H9 (cell line): ENCODE results near the gene CPNE2. TPM values are rescaled to one million over a fixed set of nuclear protein-coding genes. Genes with fewer than 3 reads are reported as not detected.

Experiments used
- DNase-seq: peaks from one replicate; pipeline ENCODE4 v3.0.0-alpha.2; 2017
- H2AFZ ChIP-seq: one replicate; pipeline ENCODE4 v1.6.1; 2013; ENCODE audit warnings: mild to moderate bottlenecking, low read length, control low read depth, moderate library complexity
- H2AK5ac ChIP-seq: 2 replicates; pipeline ENCODE4 v1.6.1; 2013; ENCODE audit warnings: low read length, control low read depth, mixed read lengths; ENCODE audit not compliant: insufficient read length
- H2BK120ac ChIP-seq: one replicate; pipeline ENCODE4 v1.6.1; 2013; ENCODE audit warnings: low read depth, mild to moderate bottlenecking, low read length, control low read depth, inconsistent platforms; ENCODE audit not compliant: poor library complexity, severe bottlenecking
- H2BK12ac ChIP-seq: 2 replicates; pipeline ENCODE4 v1.6.1; 2013; ENCODE audit warnings: low read length, control low read depth, mixed read lengths, low read depth; ENCODE audit not compliant: insufficient read length
- H2BK15ac ChIP-seq: 2 replicates; pipeline ENCODE4 v1.6.1; 2013; ENCODE audit warnings: low read depth, low read length, control low read depth
- H2BK20ac ChIP-seq: one replicate; pipeline ENCODE4 v1.6.1; 2013; ENCODE audit warnings: low read depth, mild to moderate bottlenecking, low read length, control low read depth, inconsistent platforms; ENCODE audit not compliant: poor library complexity, severe bottlenecking
- H2BK5ac ChIP-seq: 2 replicates; pipeline ENCODE4 v1.6.1; 2013; ENCODE audit warnings: low read length, control low read depth, mixed read lengths; ENCODE audit not compliant: insufficient read length
- H3K14ac ChIP-seq: 2 replicates; pipeline ENCODE4 v1.6.1; 2013; ENCODE audit warnings: low read length, control low read depth; ENCODE audit not compliant: insufficient read depth
- H3K18ac ChIP-seq: 2 replicates; pipeline ENCODE4 v1.6.1; 2013; ENCODE audit warnings: low read depth, mild to moderate bottlenecking, mixed read lengths, low read length, control low read depth; ENCODE audit not compliant: insufficient read length
- H3K23ac ChIP-seq: 2 replicates; pipeline ENCODE4 v1.6.1; 2013; ENCODE audit warnings: low read length, control low read depth, mixed read lengths, low read depth; ENCODE audit not compliant: insufficient read length
- H3K23me2 ChIP-seq: 2 replicates; pipeline ENCODE4 v1.6.1; 2013; ENCODE audit warnings: low read depth, mild to moderate bottlenecking, mixed read lengths, low read length, control low read depth; ENCODE audit not compliant: insufficient read length, poor library complexity, severe bottlenecking
- H3K27ac ChIP-seq: 2 replicates; pipeline ENCODE4 v1.5.1; 2013; ENCODE audit warnings: low read length, control low read depth, mixed read lengths, low read depth; ENCODE audit not compliant: insufficient read length
- H3K27me3 ChIP-seq: 2 replicates; pipeline ENCODE4 v1.6.1; 2013; ENCODE audit warnings: low read length, control low read depth, inconsistent platforms; ENCODE audit not compliant: insufficient read depth
- H3K4ac ChIP-seq: 2 replicates; pipeline ENCODE4 v1.6.1; 2013; ENCODE audit warnings: low read depth, mild to moderate bottlenecking, control low read depth, inconsistent platforms, low read length, moderate library complexity
- H3K4me1 ChIP-seq: 2 replicates; pipeline ENCODE4 v1.6.1; 2013; ENCODE audit warnings: low read length, control low read depth, inconsistent platforms; ENCODE audit not compliant: insufficient read depth
- H3K4me2 ChIP-seq: 2 replicates; pipeline ENCODE4 v1.6.1; 2013; ENCODE audit warnings: low read length, control low read depth, mixed read lengths; ENCODE audit not compliant: insufficient read length, insufficient read depth
- H3K56ac ChIP-seq: 2 replicates; pipeline ENCODE4 v1.6.1; 2013; ENCODE audit warnings: low read depth, mild to moderate bottlenecking, mixed read lengths, low read length, control low read depth; ENCODE audit not compliant: insufficient read length
- H3K79me1 ChIP-seq: 2 replicates; pipeline ENCODE4 v1.6.1; 2013; ENCODE audit warnings: low read depth, mild to moderate bottlenecking, moderate library complexity, low read length, control low read depth, inconsistent platforms; ENCODE audit not compliant: insufficient read depth, poor library complexity, severe bottlenecking
- H3K79me2 ChIP-seq: 2 replicates; pipeline ENCODE4 v1.6.1; 2013; ENCODE audit warnings: low read length, control low read depth, inconsistent platforms; ENCODE audit not compliant: insufficient read depth
- H3K9ac ChIP-seq: 2 replicates; pipeline ENCODE4 v1.6.1; 2013; ENCODE audit warnings: low read length, control low read depth, mixed read lengths; ENCODE audit not compliant: insufficient read length; ENCODE audit errors: extremely low read depth
- H3K9me3 ChIP-seq: one replicate; pipeline ENCODE4 v1.6.1; 2013; ENCODE audit warnings: low read depth, low read length, inconsistent platforms; ENCODE audit not compliant: control insufficient read depth
- H3T11ph ChIP-seq: one replicate; pipeline ENCODE4 v1.6.1; 2013; ENCODE audit warnings: mild to moderate bottlenecking, low read length, control low read depth, inconsistent platforms
- H4K20me1 ChIP-seq: one replicate; pipeline ENCODE4 v1.6.1; 2013; ENCODE audit not compliant: control insufficient read depth, insufficient read length, insufficient read depth
- H4K5ac ChIP-seq: 2 replicates; pipeline ENCODE4 v1.6.1; 2013; ENCODE audit warnings: low read depth, mild to moderate bottlenecking, mixed read lengths, low read length, control low read depth; ENCODE audit not compliant: insufficient read length
- H4K8ac ChIP-seq: replicated peaks from 2 replicates; pipeline ENCODE4 v1.6.1; 2013; ENCODE audit warnings: low read length, control low read depth, mixed read lengths, low read depth; ENCODE audit not compliant: insufficient read length
- H4K91ac ChIP-seq: 2 replicates; pipeline ENCODE4 v1.6.1; 2013; ENCODE audit warnings: low read depth, mild to moderate bottlenecking, moderate library complexity, mixed read lengths, low read length, control low read depth; ENCODE audit not compliant: insufficient read length
- H3K27ac Mint-ChIP-seq, 3 experiments: 2 replicates in 2 of 3; 3 replicates in 1 of 3; pipeline ENCODE4 v1.8.0; 2020 to 2021; ENCODE audit warnings: mixed read lengths in 3 of 3, mild to moderate bottlenecking in 1 of 3, moderate library complexity in 1 of 3
- H3K27me3 Mint-ChIP-seq: 2 replicates; pipeline ENCODE4 v1.8.0; 2021; ENCODE audit warnings: low read depth, mild to moderate bottlenecking, moderate library complexity, mixed read lengths
- H3K36me3 Mint-ChIP-seq, 3 experiments: 2 replicates in 2 of 3; 3 replicates in 1 of 3; pipeline ENCODE4 v1.8.0; 2020 to 2021; ENCODE audit warnings: low read depth in 3 of 3, mixed read lengths in 3 of 3; ENCODE audit not compliant: insufficient read depth in 1 of 3
- H3K4me1 Mint-ChIP-seq, 2 experiments: 2 replicates each; pipeline ENCODE4 v1.8.0; 2020; ENCODE audit warnings: mixed read lengths in 2 of 2
- H3K4me3 Mint-ChIP-seq, 2 experiments: 2 replicates in 1 of 2; 3 replicates in 1 of 2; pipeline ENCODE4 v1.8.0; 2020 to 2021; ENCODE audit warnings: mild to moderate bottlenecking in 2 of 2, mixed read lengths in 2 of 2, moderate library complexity in 1 of 2
- H3K9me3 Mint-ChIP-seq, 2 experiments: 2 replicates in 1 of 2; 3 replicates in 1 of 2; pipeline ENCODE4 v1.8.0; 2020; ENCODE audit warnings: mild to moderate bottlenecking in 2 of 2, mixed read lengths in 2 of 2, moderate library complexity in 1 of 2
- CTCF ChIP-seq: fragments of 200-600 bp; sonication (generic); conservative IDR thresholded peaks from 3 replicates; pipeline ENCODE4 v1.8.0; 2021; ENCODE audit warnings: antibody characterized with exemption, mild to moderate bottlenecking
- WGBS: extraction: QIAGEN DNeasy Blood & Tissue Kit; methylation state at CpG from one replicate; pipeline ENCODE4 v1.1.7; 2013; ENCODE audit warnings: missing lambda C conversion rate, low lambda C conversion rate, mixed read lengths; ENCODE audit not compliant: insufficient read length; ENCODE audit errors: extremely low coverage; 5-methylcytosine and 5-hydroxymethylcytosine counted together
- total RNA-seq: library from RNA; stranded (reverse); gene quantifications from 2 replicates; pipeline ENCODE4 v1.2.1, GENCODE V29; 2021

CPNE2 gene
- total RNA-seq, 1 experiment from 2014 or later = 8.0 TPM

GRCh38 chr16:57053206-57053605 lies 39.2 kb upstream of the CPNE2 start:
- no peak for DNase-seq
- H3K27me3 ChIP-seq = no peaks in the 10 kb centered on the region
- H4K20me1 ChIP-seq = no peaks in the 10 kb centered on the region
- H3K4ac ChIP-seq = no peak overlapping the region
- no CpG with 5 or more reads among the region's 9 CpGs for WGBS
- no peak overlapping the region for H3K23ac ChIP-seq
- Mint-ChIP-seq H3K27ac (no peak overlapping the region), H3K4me1 (peaks cover 9 to 18% of the 10 kb centered on the region in 2 experiments), H3K4me3 (no peak overlapping the region), H3K36me3 (no peaks in the 10 kb centered on the region), H3K9me3 (no peaks in the 10 kb centered on the region; a peak in 1 of 5 replicates), H3K27me3 (peaks cover 2% of the 10 kb centered on the region)
- H3K79me2 ChIP-seq = no peaks in the 10 kb centered on the region
- no peak overlapping the region for H4K5ac ChIP-seq
- H3K4me1 ChIP-seq = no peaks in the 10 kb centered on the region; the same call in 1 of the 2 replicates
- no peak overlapping the region for H2BK15ac ChIP-seq
- no peaks in the 10 kb centered on the region for H3K9me3 ChIP-seq
- H3K56ac ChIP-seq = no peak overlapping the region
- H3K18ac ChIP-seq = no peak overlapping the region
- no peak overlapping the region for H4K8ac ChIP-seq
- H2BK120ac ChIP-seq = no peak overlapping the region
- no peak overlapping the region for H3K27ac ChIP-seq
- TF ChIP-seq CTCF = no peak
- H3K9ac ChIP-seq = no peak overlapping the region
- H3T11ph ChIP-seq = no peak overlapping the region
- no peak overlapping the region for H4K91ac ChIP-seq
- H3K79me1 ChIP-seq = no peaks in the 10 kb centered on the region
- H3K14ac ChIP-seq = no peak overlapping the region
- no peak overlapping the region for H3K4me2 ChIP-seq
- no peak overlapping the region for H2BK12ac ChIP-seq
- H3K23me2 ChIP-seq = no peaks in the 10 kb centered on the region
- no peak overlapping the region for H2BK20ac ChIP-seq
- H2AK5ac ChIP-seq = no peak overlapping the region
- no peak overlapping the region for H2BK5ac ChIP-seq
- no peak overlapping the region for H2AFZ ChIP-seq
